Mesothelial cell of epicardium (in vitro differentiated cells): ENCODE results near the gene SLC22A14. TPM values are rescaled to one million over a fixed set of nuclear protein-coding genes. Genes with fewer than 3 reads are reported as not detected.

Source experiments
- DNase-seq, 2 experiments: peaks; one replicate each; pipeline ENCODE4 v3.0.0; 2021; ENCODE audit warnings: low spot score in 2 of 2; ENCODE audit not compliant: unreplicated experiment in 2 of 2
- H3K27ac Mint-ChIP-seq: 2 replicates; pipeline ENCODE4 v1.8.0; 2021; ENCODE audit warnings: mixed read lengths
- H3K27me3 Mint-ChIP-seq: 2 replicates; pipeline ENCODE4 v1.8.0; 2021; ENCODE audit warnings: low read depth, mixed read lengths
- H3K36me3 Mint-ChIP-seq: 2 replicates; pipeline ENCODE4 v1.8.0; 2021; ENCODE audit warnings: mixed read lengths
- H3K4me1 Mint-ChIP-seq: 2 replicates; pipeline ENCODE4 v1.8.0; 2021; ENCODE audit warnings: mixed read lengths
- H3K4me3 Mint-ChIP-seq: 2 replicates; pipeline ENCODE4 v1.8.0; 2021; ENCODE audit warnings: mild to moderate bottlenecking, moderate library complexity, mixed read lengths
- H3K9me3 Mint-ChIP-seq: 2 replicates; pipeline ENCODE4 v1.8.0; 2021; ENCODE audit warnings: mixed read lengths
- CTCF ChIP-seq: fragments of 200-600 bp; sonication (generic); IDR thresholded peaks from one replicate; pipeline ENCODE4 v1.5.0; 2021; ENCODE audit warnings: antibody characterized with exemption; ENCODE audit not compliant: unreplicated experiment
- total RNA-seq: library from RNA; stranded (reverse); gene quantifications from 3 replicates; pipeline ENCODE4 v1.2.1, GENCODE V29; 2021

The SLC22A14 gene
- total RNA-seq, 1 donor from 2014 or later, result 0.22 TPM

GRCh38 chr3:38247366-38248035, 34.6 kb upstream of the SLC22A14 start:
- Mint-ChIP-seq H3K4me3 (no peak overlapping the region), H3K4me1 (no peaks in the 10 kb centered on the region), H3K9me3 (no peaks in the 10 kb centered on the region), H3K27me3 (no peaks in the 10 kb centered on the region), H3K27ac (no peak overlapping the region), H3K36me3 (peaks cover 51% of the 10 kb centered on the region)
- DNase-seq, result no peak
- no peak for TF ChIP-seq CTCF

GRCh38 chr3:38250198-38250597, 31.9 kb upstream of the SLC22A14 start:
- H3K27ac Mint-ChIP-seq, result no peak overlapping the region
- DNase-seq, result no peak
- no peaks in the 10 kb centered on the region for H3K27me3 Mint-ChIP-seq
- peaks cover 64% of the 10 kb centered on the region for H3K36me3 Mint-ChIP-seq
- TF ChIP-seq CTCF, result no peak
- H3K4me3 Mint-ChIP-seq, result no peak overlapping the region
- no peaks in the 10 kb centered on the region for H3K9me3 Mint-ChIP-seq
- H3K4me1 Mint-ChIP-seq, result no peaks in the 10 kb centered on the region

GRCh38 chr3:38251197-38251596, 30.9 kb upstream of the SLC22A14 start:
- Mint-ChIP-seq H3K36me3 (peaks cover 68% of the 10 kb centered on the region), H3K4me3 (no peak overlapping the region), H3K9me3 (no peaks in the 10 kb centered on the region), H3K4me1 (no peaks in the 10 kb centered on the region), H3K27me3 (no peaks in the 10 kb centered on the region), H3K27ac (no peak overlapping the region)
- no peak for DNase-seq
- TF ChIP-seq CTCF, result no peak

GRCh38 chr3:38253704-38254103, 28.4 kb upstream of the SLC22A14 start:
- Mint-ChIP-seq H3K4me3 (no peak overlapping the region), H3K9me3 (no peaks in the 10 kb centered on the region), H3K27me3 (no peaks in the 10 kb centered on the region), H3K27ac (no peak overlapping the region), H3K4me1 (peaks cover 6% of the 10 kb centered on the region), H3K36me3 (peaks cover 56% of the 10 kb centered on the region)
- DNase-seq, result no peak
- no peak for TF ChIP-seq CTCF

- Mint-ChIP-seq H3K27ac (no peak overlapping the region), H3K4me1 (peaks cover 6% of the 10 kb centered on the region), H3K27me3 (no peaks in the 10 kb centered on the region), H3K4me3 (no peak overlapping the region), H3K36me3 (peaks cover 51% of the 10 kb centered on the region), H3K9me3 (no peaks in the 10 kb centered on the region)
- TF ChIP-seq CTCF, result no peak
- DNase-seq, result no peak
Measured at GRCh38 chr3:38254872-38255271, 27.2 kb upstream of the SLC22A14 start.

GRCh38 chr3:38255627-38256026, 26.5 kb upstream of the SLC22A14 start:
- no peak for TF ChIP-seq CTCF
- H3K27me3 Mint-ChIP-seq, result no peaks in the 10 kb centered on the region

More at GRCh38 chr3:38255627-38256026, 26.5 kb upstream of the SLC22A14 start:
- DNase-seq, result no peak
- H3K36me3 Mint-ChIP-seq, result peaks cover 52% of the 10 kb centered on the region
- H3K4me3 Mint-ChIP-seq, result no peak overlapping the region
- H3K4me1 Mint-ChIP-seq, result peaks cover 6% of the 10 kb centered on the region
- H3K9me3 Mint-ChIP-seq, result no peaks in the 10 kb centered on the region
- no peak overlapping the region for H3K27ac Mint-ChIP-seq
